Chondrocyte (in vitro differentiated cells): Measurements from ENCODE around the gene LRRC3. TPM values are rescaled to one million over a fixed set of nuclear protein-coding genes. Genes with fewer than 3 reads are reported as not detected.

Experiments used
- DNase-seq: peaks from one replicate; pipeline ENCODE4 v3.0.0; 2021; ENCODE audit warnings: mixed read lengths, low spot score
- H3K27ac Mint-ChIP-seq: one replicate; pipeline ENCODE4 v1.8.0; 2021; ENCODE audit warnings: mild to moderate bottlenecking, moderate library complexity, mixed read lengths; ENCODE audit not compliant: unreplicated experiment
- H3K27me3 Mint-ChIP-seq: 2 replicates; pipeline ENCODE4 v1.8.0; 2021; ENCODE audit warnings: low read depth, mixed read lengths
- H3K36me3 Mint-ChIP-seq: 2 replicates; pipeline ENCODE4 v1.8.0; 2021; ENCODE audit warnings: low read depth, mixed read lengths
- H3K4me1 Mint-ChIP-seq: 2 replicates; pipeline ENCODE4 v1.8.0; 2021; ENCODE audit warnings: low read depth, mild to moderate bottlenecking, mixed read lengths
- H3K4me3 Mint-ChIP-seq: one replicate; pipeline ENCODE4 v1.8.0; 2021; ENCODE audit warnings: mild to moderate bottlenecking, moderate library complexity, mixed read lengths; ENCODE audit not compliant: unreplicated experiment
- H3K9me3 Mint-ChIP-seq: 2 replicates; pipeline ENCODE4 v1.8.0; 2021; ENCODE audit warnings: low read depth, mixed read lengths
- CTCF ChIP-seq: fragments of 200-600 bp; sonication (generic); IDR thresholded peaks from 2 replicates; pipeline ENCODE4 v1.5.0; 2021; ENCODE audit warnings: antibody characterized with exemption, mild to moderate bottlenecking, moderate library complexity
- total RNA-seq: library from RNA; stranded (reverse); gene quantifications from 3 replicates; pipeline ENCODE4 v1.2.1, GENCODE V29; 2021

Gene LRRC3
- total RNA-seq, 1 donor from 2014 or later: 8.0 TPM

GRCh38 chr21:44459712-44460440, 4.6 kb downstream of the LRRC3 start:
- H3K27me3 Mint-ChIP-seq: no peaks in the 10 kb centered on the region

GRCh38 chr21:44460441-44460755, 5.1 kb downstream of the LRRC3 start:
- DNase-seq: no peak
- no peak overlapping the region for H3K27ac Mint-ChIP-seq
- no peaks in the 10 kb centered on the region for H3K27me3 Mint-ChIP-seq
- TF ChIP-seq CTCF: no peak
- no peaks in the 10 kb centered on the region for H3K4me1 Mint-ChIP-seq
- H3K9me3 Mint-ChIP-seq: no peaks in the 10 kb centered on the region
- no peak overlapping the region for H3K4me3 Mint-ChIP-seq
- H3K36me3 Mint-ChIP-seq: peaks cover 5% of the 10 kb centered on the region

More at GRCh38 chr21:44459712-44460440, 4.6 kb downstream of the LRRC3 start:
- Mint-ChIP-seq H3K36me3 (peaks cover 5% of the 10 kb centered on the region), H3K9me3 (no peaks in the 10 kb centered on the region), H3K4me3 (no peak overlapping the region), H3K4me1 (no peaks in the 10 kb centered on the region), H3K27ac (no peak overlapping the region)
- no peak for DNase-seq
- no peak for TF ChIP-seq CTCF

GRCh38 chr21:44461005-44461404, 5.7 kb downstream of the LRRC3 start:
- Mint-ChIP-seq H3K27ac (no peak overlapping the region), H3K4me3 (no peak overlapping the region), H3K36me3 (peaks cover 5% of the 10 kb centered on the region), H3K4me1 (no peaks in the 10 kb centered on the region), H3K9me3 (no peaks in the 10 kb centered on the region), H3K27me3 (no peaks in the 10 kb centered on the region)
- DNase-seq: peak; percentile 83
- no peak for TF ChIP-seq CTCF

- no peaks in the 10 kb centered on the region for H3K4me1 Mint-ChIP-seq
- no peak overlapping the region for H3K27ac Mint-ChIP-seq
- peak; percentile 56 for TF ChIP-seq CTCF
- H3K27me3 Mint-ChIP-seq: no peaks in the 10 kb centered on the region
- DNase-seq: no peak
- H3K9me3 Mint-ChIP-seq: no peaks in the 10 kb centered on the region
- peaks cover 5% of the 10 kb centered on the region for H3K36me3 Mint-ChIP-seq
- no peak overlapping the region for H3K4me3 Mint-ChIP-seq
These were observed 6.2 kb downstream of the LRRC3 start for GRCh38 chr21:44461464-44462001.

- no peak for TF ChIP-seq CTCF
- DNase-seq: no peak
- Mint-ChIP-seq H3K27me3 (no peaks in the 10 kb centered on the region), H3K4me3 (no peak overlapping the region), H3K9me3 (no peaks in the 10 kb centered on the region), H3K4me1 (no peaks in the 10 kb centered on the region), H3K36me3 (peaks cover 5% of the 10 kb centered on the region), H3K27ac (no peak overlapping the region)
These were observed 7.0 kb downstream of the LRRC3 start for GRCh38 chr21:44462086-44462833.
